Caco-2 (cell line): ENCODE data around the gene MAS1L. TPM values are rescaled to one million over a fixed set of nuclear protein-coding genes. Genes with fewer than 3 reads are reported as not detected.

Experiments
- BruUV-seq: library from RNA; stranded (reverse); fragments of 400-500 nt; replicated peaks from 2 replicates; lab custom pipeline; 2021; lab: Mats Ljungman, UMichigan
- CTCF ChIA-PET: fragments of 300-600 bp; sonication (Branson Sonifier 250); formaldehyde crosslinking; loops from one replicate; lab custom pipeline; 2022; ENCODE audit warnings: antibody characterized with exemption; lab: Charles Lee
- POLR2A ChIA-PET: fragments of 300-600 bp; sonication (Branson Sonifier 250); formaldehyde crosslinking; loops from one replicate; lab custom pipeline; 2022; ENCODE audit warnings: antibody characterized with exemption; lab: Charles Lee
- DNase-seq, 2 experiments: peaks; one replicate each; pipeline versions ENCODE4 v3.0.0 to v3.0.0-alpha.2; 2020 to 2022
- H3K27me3 ChIP-seq: replicated peaks from 2 replicates; pipeline ENCODE4 v1.6.0; 2011; ENCODE audit warnings: low read length; ENCODE audit not compliant: control insufficient read depth, insufficient read depth
- H3K36me3 ChIP-seq: 2 replicates; pipeline ENCODE4 v1.5.1; 2011; ENCODE audit warnings: low read length; ENCODE audit not compliant: control insufficient read depth, insufficient read depth
- H3K4me1 ChIP-seq: fragments of 250-450 bp; sonication (Bioruptor Pico); 2 replicates; pipeline ENCODE4 v1.5.1; 2020; ENCODE audit warnings: mild to moderate bottlenecking
- H3K4me3 ChIP-seq: 2 replicates; pipeline ENCODE4 v1.5.1; 2011; ENCODE audit warnings: low read depth, mild to moderate bottlenecking, control low read depth, low read length
- H3K9me3 ChIP-seq: fragments of 250-450 bp; sonication (Bioruptor Pico); 2 replicates; pipeline ENCODE4 v1.5.1; 2020; ENCODE audit warnings: mild to moderate bottlenecking, moderate library complexity
- H3K27ac Mint-ChIP-seq: one replicate; pipeline ENCODE4 v1.8.0; 2022; ENCODE audit warnings: mixed read lengths; ENCODE audit not compliant: unreplicated experiment
- H3K27me3 Mint-ChIP-seq: one replicate; pipeline ENCODE4 v1.8.0; 2022; ENCODE audit warnings: mixed read lengths; ENCODE audit not compliant: insufficient read depth, unreplicated experiment
- H3K36me3 Mint-ChIP-seq: one replicate; pipeline ENCODE4 v1.8.0; 2022; ENCODE audit warnings: mild to moderate bottlenecking, mixed read lengths; ENCODE audit not compliant: insufficient read depth, unreplicated experiment
- H3K4me1 Mint-ChIP-seq: one replicate; pipeline ENCODE4 v1.8.0; 2022; ENCODE audit warnings: low read depth, mixed read lengths; ENCODE audit not compliant: unreplicated experiment
- H3K4me3 Mint-ChIP-seq: one replicate; pipeline ENCODE4 v1.8.0; 2022; ENCODE audit warnings: mild to moderate bottlenecking, moderate library complexity, mixed read lengths; ENCODE audit not compliant: unreplicated experiment
- H3K9me3 Mint-ChIP-seq: one replicate; pipeline ENCODE4 v1.8.0; 2022; ENCODE audit warnings: mixed read lengths; ENCODE audit not compliant: unreplicated experiment
- CTCF ChIP-seq, 2 experiments: fragments of 200-600 bp in 1 of 2; IDR thresholded peaks; 1 replicate in 1 of 2; 2 replicates in 1 of 2; pipeline versions ENCODE4 v1.5.1 to v1.8.0; 2011 to 2022; ENCODE audit warnings: antibody characterized with exemption in 1 of 2, control low read depth in 1 of 2, inconsistent platforms in 1 of 2, low read depth in 1 of 2, low read length in 1 of 2, mild to moderate bottlenecking in 1 of 2, moderate library complexity in 1 of 2; ENCODE audit not compliant: insufficient read depth in 1 of 2, severe bottlenecking in 1 of 2, unreplicated experiment in 1 of 2
- intact Hi-C: fragments of 100-400 bp; cut with micrococcal nuclease; formaldehyde crosslinking; loops from one replicate; pipeline ENCODE4 v1.10.0; 2022; ENCODE audit not compliant: unreplicated experiment
- total RNA-seq: library from RNA; stranded (reverse); gene quantifications from 2 replicates; pipeline ENCODE4 v1.2.3, GENCODE V29; 2022

MAS1L gene
- total RNA-seq, 1 experiment from 2014 or later: not detected

DNA sequence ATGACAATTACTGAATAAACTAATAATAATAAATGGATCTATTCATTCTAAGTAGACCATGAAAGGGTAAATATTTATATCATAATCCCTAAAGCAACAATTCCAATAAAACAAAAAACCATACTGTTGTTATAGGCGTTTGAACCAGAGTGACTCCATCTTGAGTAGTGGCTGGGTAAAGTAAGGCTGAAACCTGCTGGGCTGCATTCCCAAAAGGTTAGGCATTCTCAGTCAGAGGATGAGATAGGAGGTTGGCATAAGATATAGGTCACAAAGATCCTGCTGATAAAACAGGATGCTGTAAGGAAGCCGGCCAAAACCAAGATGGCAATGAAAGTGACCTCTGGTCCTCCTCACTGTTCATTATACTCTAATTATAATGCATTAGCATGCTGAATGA, 22.5 kb downstream of the MAS1L start:
- Mint-ChIP-seq H3K36me3 (no peaks in the 10 kb centered on the region), H3K27ac (no peak overlapping the region), H3K4me1 (no peaks in the 10 kb centered on the region), H3K9me3 (no peaks in the 10 kb centered on the region), H3K4me3 (no peak overlapping the region), H3K27me3 (peaks cover 6% of the 10 kb centered on the region)
- Histone ChIP-seq H3K27me3 (no peaks in the 10 kb centered on the region), H3K4me3 (no peak overlapping the region), H3K36me3 (no peaks in the 10 kb centered on the region), H3K4me1 (no peaks in the 10 kb centered on the region), H3K9me3 (no peaks in the 10 kb centered on the region)
- no peak for TF ChIP-seq CTCF (IDR thresholded peaks at IDR 0.05; ENCODE audit: insufficient read depth in 1 of 2, low read depth in 1 of 2, low read length in 1 of 2, severe bottlenecking in 1 of 2, unreplicated experiment in 1 of 2)
- no peak for DNase-seq
- ChIA-PET CTCF (no interaction called here), POLR2A (no interaction called here)
- intact Hi-C loops: no loop called here
- no TSS peak for BruUV-seq

- H3K4me3 Mint-ChIP-seq: no peak overlapping the region
- ChIA-PET CTCF (no interaction called here), POLR2A (no interaction called here)
- peaks cover 11% of the 10 kb centered on the region for H3K27me3 Mint-ChIP-seq
- no peaks in the 10 kb centered on the region for H3K36me3 Mint-ChIP-seq
- Histone ChIP-seq H3K4me1 (no peaks in the 10 kb centered on the region), H3K27me3 (no peaks in the 10 kb centered on the region), H3K9me3 (no peaks in the 10 kb centered on the region), H3K4me3 (no peak overlapping the region), H3K36me3 (no peaks in the 10 kb centered on the region)
- no peaks in the 10 kb centered on the region for H3K4me1 Mint-ChIP-seq
- TF ChIP-seq CTCF (IDR thresholded peaks at IDR 0.05; ENCODE audit: insufficient read depth in 1 of 2, low read depth in 1 of 2, low read length in 1 of 2, severe bottlenecking in 1 of 2, unreplicated experiment in 1 of 2): no peak
- intact Hi-C loops: no loop called here
- no TSS peak for BruUV-seq
- H3K27ac Mint-ChIP-seq: no peak overlapping the region
- no peak for DNase-seq
- H3K9me3 Mint-ChIP-seq: no peaks in the 10 kb centered on the region
Measured at GRCh38 chr6:29462022-29462421, 25.7 kb downstream of the MAS1L start.

DNA sequence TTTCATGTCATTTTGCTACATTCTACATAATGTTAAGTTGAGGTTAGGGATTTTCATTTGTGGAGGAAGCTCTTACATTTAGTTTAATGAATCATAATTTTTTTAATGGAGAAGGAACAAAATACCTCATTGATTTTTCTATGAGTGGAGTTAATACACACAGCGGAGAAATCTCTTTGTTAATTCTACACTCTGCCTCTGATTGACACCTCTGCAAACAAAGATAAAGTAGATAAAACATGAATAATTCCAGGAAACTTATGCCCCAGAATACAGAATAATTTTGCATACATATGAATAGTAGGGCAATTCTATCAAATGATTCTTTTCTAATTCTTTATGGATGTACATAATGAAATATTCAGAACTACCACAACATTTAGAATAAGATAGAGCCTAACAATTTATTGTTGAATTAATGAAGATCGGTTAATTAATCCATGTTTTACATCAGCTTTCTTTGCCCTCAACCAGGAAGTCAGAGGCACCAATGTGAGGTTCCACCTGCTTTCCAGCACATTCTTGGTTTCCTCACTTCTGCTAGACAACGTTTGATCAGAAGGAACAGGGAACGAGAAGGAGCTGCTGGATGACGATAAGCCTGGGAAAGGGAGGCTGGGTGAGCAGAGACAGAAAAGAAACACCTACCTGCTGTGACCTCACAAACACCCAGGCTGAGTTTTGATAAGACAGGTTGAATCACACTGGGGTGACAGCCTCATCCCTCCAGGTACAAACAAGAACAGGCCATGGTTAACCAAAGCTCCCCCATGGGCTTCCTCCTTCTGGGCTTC, 26.5 kb downstream of the MAS1L start:
- BruUV-seq: no TSS peak
- intact Hi-C loops: no loop called here
- Mint-ChIP-seq H3K27ac (no peak overlapping the region), H3K9me3 (no peaks in the 10 kb centered on the region), H3K4me3 (no peak overlapping the region), H3K36me3 (no peaks in the 10 kb centered on the region), H3K27me3 (peaks cover 11% of the 10 kb centered on the region), H3K4me1 (no peaks in the 10 kb centered on the region)
- no peaks in the 10 kb centered on the region for H3K4me1 ChIP-seq
- POLR2A ChIA-PET: no interaction called here
- no peak overlapping the region for H3K4me3 ChIP-seq
- CTCF ChIA-PET: no interaction called here
- H3K9me3 ChIP-seq: no peaks in the 10 kb centered on the region
- no peak for TF ChIP-seq CTCF (IDR thresholded peaks at IDR 0.05; ENCODE audit: insufficient read depth in 1 of 2, low read depth in 1 of 2, low read length in 1 of 2, severe bottlenecking in 1 of 2, unreplicated experiment in 1 of 2)
- DNase-seq: no peak
- no peaks in the 10 kb centered on the region for H3K27me3 ChIP-seq
- H3K36me3 ChIP-seq: no peaks in the 10 kb centered on the region
